ENCODE measurements around the gene CTNND2. TPM values are rescaled to one million over a fixed set of nuclear protein-coding genes. Genes with fewer than 3 reads are reported as not detected.

The CTNND2 gene
- polyA plus RNA-seq, 1 of the 3 experiments (the other 2 are of a cell fraction): not detected

DNA sequence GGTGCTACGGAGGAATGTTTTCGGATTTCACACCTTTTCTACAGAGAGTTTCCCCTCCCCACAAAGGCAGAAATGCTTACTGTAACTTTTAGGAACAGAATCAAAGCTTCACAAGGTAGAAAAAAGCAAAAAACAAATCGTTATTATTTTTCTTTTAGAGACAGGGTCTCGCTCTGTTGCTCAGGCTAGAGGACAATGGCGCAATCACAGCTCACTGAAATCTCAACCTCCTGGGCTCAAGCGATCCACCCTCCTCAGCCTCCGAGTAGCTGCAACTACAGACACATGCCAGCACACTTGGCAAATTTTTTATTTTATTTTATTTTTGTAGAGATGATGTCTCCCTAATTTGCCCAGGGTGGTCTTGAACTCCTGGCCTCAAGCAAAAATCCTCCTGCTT lies 394.5 kb downstream of the CTNND2 start:
- Histone ChIP-seq H3K4me2 (no peak overlapping the region), H3K4me1 (ENCODE audit: control insufficient read depth in 1 of 2, insufficient read depth in 2 of 2, low read depth in 1 of 2, low read length in 1 of 2) (no peaks in the 10 kb centered on the region), H3K79me2 (ENCODE audit: insufficient read depth) (no peaks in the 10 kb centered on the region), H3K36me3 (replicated peaks in 1 of 2; ENCODE audit: control insufficient read depth in 1 of 2, insufficient read depth in 2 of 2, low read length in 1 of 2) (no peaks in the 10 kb centered on the region), H3K9ac (no peak overlapping the region), H3K9me3 (no peaks in the 10 kb centered on the region), H4K20me1 (ENCODE audit: insufficient read depth) (no peaks in the 10 kb centered on the region), H3K27ac (ENCODE audit: low read depth in 2 of 2, low read length in 1 of 2) (no peak overlapping the region), H3K27me3 (ENCODE audit: insufficient read depth) (no peaks in the 10 kb centered on the region), H3K4me3 (ENCODE audit: low read depth in 2 of 2, low read length in 1 of 2) (no peak overlapping the region), H3F3A (replicated peaks; ENCODE audit: insufficient read depth) (no peaks in the 10 kb centered on the region), H3K9me2 (no peaks in the 10 kb centered on the region), H2AFZ (ENCODE audit: low read depth) (no peak overlapping the region)
- no peak for DNase-seq
- no peak for TF ChIP-seq JUND (IDR thresholded peaks at IDR 0.05)
- TF ChIP-seq ELF1 (IDR thresholded peaks at IDR 0.05): no peak
- TF ChIP-seq NFIC (IDR thresholded peaks at IDR 0.05; ENCODE audit: borderline replicate concordance): no peak
- TF ChIP-seq, protein P1, sequence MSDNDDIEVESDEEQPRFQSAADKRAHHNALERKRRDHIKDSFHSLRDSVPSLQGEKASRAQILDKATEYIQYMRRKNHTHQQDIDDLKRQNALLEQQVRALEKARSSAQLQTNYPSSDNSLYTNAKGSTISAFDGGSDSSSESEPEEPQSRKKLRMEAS (IDR thresholded peaks at IDR 0.05; ENCODE audit: low read depth): no peak
- TF ChIP-seq, protein P2, sequence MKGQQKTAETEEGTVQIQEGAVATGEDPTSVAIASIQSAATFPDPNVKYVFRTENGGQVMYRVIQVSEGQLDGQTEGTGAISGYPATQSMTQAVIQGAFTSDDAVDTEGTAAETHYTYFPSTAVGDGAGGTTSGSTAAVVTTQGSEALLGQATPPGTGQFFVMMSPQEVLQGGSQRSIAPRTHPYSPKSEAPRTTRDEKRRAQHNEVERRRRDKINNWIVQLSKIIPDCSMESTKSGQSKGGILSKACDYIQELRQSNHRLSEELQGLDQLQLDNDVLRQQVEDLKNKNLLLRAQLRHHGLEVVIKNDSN (IDR thresholded peaks at IDR 0.05; ENCODE audit: borderline replicate concordance, low read depth): no peak
- no peak for TF ChIP-seq TCF12 (IDR thresholded peaks at IDR 0.05)
- no peak for TF ChIP-seq MXI1 (IDR thresholded peaks at IDR 0.05; ENCODE audit: low read depth, low read length)
- no peak for TF ChIP-seq RAD21 (IDR thresholded peaks at IDR 0.05; ENCODE audit: low read length)
- no peak for TF ChIP-seq SMC3 (IDR thresholded peaks at IDR 0.05; ENCODE audit: low read depth, low read length)
- no peak for TF ChIP-seq RCOR1 (IDR thresholded peaks at IDR 0.05; ENCODE audit: low read length)
- TF ChIP-seq YY1 (IDR thresholded peaks at IDR 0.05; ENCODE audit: low read depth): no peak
- no peak for TF ChIP-seq FOXJ3 (CRISPR knock-in tag; IDR thresholded peaks at IDR 0.05)
- TF ChIP-seq, protein P3, sequence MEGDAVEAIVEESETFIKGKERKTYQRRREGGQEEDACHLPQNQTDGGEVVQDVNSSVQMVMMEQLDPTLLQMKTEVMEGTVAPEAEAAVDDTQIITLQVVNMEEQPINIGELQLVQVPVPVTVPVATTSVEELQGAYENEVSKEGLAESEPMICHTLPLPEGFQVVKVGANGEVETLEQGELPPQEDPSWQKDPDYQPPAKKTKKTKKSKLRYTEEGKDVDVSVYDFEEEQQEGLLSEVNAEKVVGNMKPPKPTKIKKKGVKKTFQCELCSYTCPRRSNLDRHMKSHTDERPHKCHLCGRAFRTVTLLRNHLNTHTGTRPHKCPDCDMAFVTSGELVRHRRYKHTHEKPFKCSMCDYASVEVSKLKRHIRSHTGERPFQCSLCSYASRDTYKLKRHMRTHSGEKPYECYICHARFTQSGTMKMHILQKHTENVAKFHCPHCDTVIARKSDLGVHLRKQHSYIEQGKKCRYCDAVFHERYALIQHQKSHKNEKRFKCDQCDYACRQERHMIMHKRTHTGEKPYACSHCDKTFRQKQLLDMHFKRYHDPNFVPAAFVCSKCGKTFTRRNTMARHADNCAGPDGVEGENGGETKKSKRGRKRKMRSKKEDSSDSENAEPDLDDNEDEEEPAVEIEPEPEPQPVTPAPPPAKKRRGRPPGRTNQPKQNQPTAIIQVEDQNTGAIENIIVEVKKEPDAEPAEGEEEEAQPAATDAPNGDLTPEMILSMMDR (IDR thresholded peaks at IDR 0.05): no peak
- 20% methylated on average over 7 of the region's 7 CpGs for WGBS (ENCODE audit: low lambda C conversion rate)
- ChIA-PET CTCF (interaction anchor here (1.1 kb wide), 1 partner anchor 11 kb away, joined by 3 read pairs; no protein-coding TSS in a partner anchor), POLR2A (no interaction called here)

DNA sequence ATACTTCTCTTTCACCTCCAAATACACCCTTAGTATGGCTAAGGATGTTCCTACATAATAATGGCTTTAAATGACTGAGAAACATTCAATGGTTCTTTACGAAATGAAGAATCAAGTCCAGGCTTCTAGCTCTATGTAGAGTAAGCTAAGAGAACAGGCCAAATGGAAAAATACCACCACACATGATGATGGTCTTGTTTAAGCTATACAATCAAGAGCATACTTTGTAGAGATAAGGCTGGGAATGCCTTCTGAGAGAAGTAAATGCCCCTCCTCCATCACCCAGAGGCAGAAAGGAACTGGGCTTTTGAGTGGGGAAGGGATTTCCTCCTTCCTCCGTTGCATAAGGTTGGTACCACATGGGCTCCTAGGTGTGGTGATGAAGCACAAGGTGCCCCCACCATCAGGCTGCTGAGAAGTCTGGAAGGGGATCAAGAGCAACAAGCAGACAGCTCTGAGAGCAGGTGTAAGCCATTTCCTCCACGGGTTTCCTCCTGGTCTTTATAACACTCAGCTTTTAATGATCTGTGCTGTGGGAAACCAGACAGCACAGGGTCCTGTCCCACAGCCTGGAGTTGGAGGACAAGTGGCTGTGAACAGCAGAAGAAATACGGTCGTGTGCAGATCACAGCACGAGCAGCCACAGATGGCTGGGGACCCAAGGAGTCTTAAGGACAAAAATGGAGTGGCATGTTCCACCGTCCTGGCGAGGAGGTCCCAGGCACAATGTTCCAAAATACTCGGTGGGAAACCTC lies 396.9 kb downstream of the CTNND2 start:
- Histone ChIP-seq H2AFZ (ENCODE audit: low read depth) (no peak overlapping the region), H3K27ac (ENCODE audit: low read depth in 2 of 2, low read length in 1 of 2) (no peak overlapping the region), H3K27me3 (ENCODE audit: insufficient read depth) (no peaks in the 10 kb centered on the region), H3F3A (replicated peaks; ENCODE audit: insufficient read depth) (no peaks in the 10 kb centered on the region), H4K20me1 (ENCODE audit: insufficient read depth) (no peaks in the 10 kb centered on the region), H3K9me2 (no peaks in the 10 kb centered on the region), H3K4me1 (ENCODE audit: control insufficient read depth in 1 of 2, insufficient read depth in 2 of 2, low read depth in 1 of 2, low read length in 1 of 2) (no peaks in the 10 kb centered on the region), H3K4me2 (no peak overlapping the region), H3K4me3 (ENCODE audit: low read depth in 2 of 2, low read length in 1 of 2) (no peak overlapping the region), H3K36me3 (replicated peaks in 1 of 2; ENCODE audit: control insufficient read depth in 1 of 2, insufficient read depth in 2 of 2, low read length in 1 of 2) (no peaks in the 10 kb centered on the region), H3K9ac (no peak overlapping the region), H3K9me3 (no peaks in the 10 kb centered on the region), H3K79me2 (ENCODE audit: insufficient read depth) (no peaks in the 10 kb centered on the region)
- TF ChIP-seq RFX5 (IDR thresholded peaks at IDR 0.05; ENCODE audit: low read length): no peak
- 14% methylated on average over 9 of the region's 9 CpGs for WGBS (ENCODE audit: low lambda C conversion rate)
- ChIA-PET CTCF (no interaction called here), POLR2A (no interaction called here)
- DNase-seq: no peak

Data from SK-N-SH (cell line).